Measurements from ENCODE around the gene PAGE4.

GRCh38 chrX:49793686-49794085 is 35.4 kb upstream of the PAGE4 start:
- TF ChIP-seq TOX (CRISPR knock-in tag; IDR thresholded peaks at IDR 0.05; ENCODE audit: borderline replicate concordance) = no peak
- no peak for TF ChIP-seq RARB (CRISPR knock-in tag; IDR thresholded peaks at IDR 0.05)
- TF ChIP-seq GLIS3 (CRISPR knock-in tag; IDR thresholded peaks at IDR 0.05) = no peak
- TF ChIP-seq ZNF70 (CRISPR knock-in tag; IDR thresholded peaks at IDR 0.05) = no peak
- no peak for TF ChIP-seq CSDC2 (CRISPR knock-in tag; IDR thresholded peaks at IDR 0.05)
- TF ChIP-seq ESRRG (CRISPR knock-in tag; IDR thresholded peaks at IDR 0.05) = no peak
- TF ChIP-seq PATZ1 (CRISPR knock-in tag; IDR thresholded peaks at IDR 0.05; ENCODE audit: borderline replicate concordance) = no peak
- TF ChIP-seq CREB5 (CRISPR knock-in tag; IDR thresholded peaks at IDR 0.05; ENCODE audit: low read depth) = no peak
- TF ChIP-seq CSRNP3 (CRISPR knock-in tag; IDR thresholded peaks at IDR 0.05) = no peak
- TF ChIP-seq POU6F1 (CRISPR knock-in tag; IDR thresholded peaks at IDR 0.05; ENCODE audit: borderline replicate concordance, low read depth) = no peak
- no peak for TF ChIP-seq ZFP30 (CRISPR knock-in tag; IDR thresholded peaks at IDR 0.05)

All from SK-N-SH treated with all-trans-retinoic acid at 6 μM for 48 hours (cell line).